ENCODE data around the gene STK32B. TPM values are rescaled to one million over a fixed set of nuclear protein-coding genes. Genes with fewer than 3 reads are reported as not detected.
"Not testable (repeated sequence)": the region's sequence is repeated elsewhere in the genome, so short reads cannot be mapped to it uniquely, and the experiment has no call there.

Gene STK32B
- total and polyA plus RNA-seq, 12 donors = 0.16 to 6.8 (median 0.52) TPM

GRCh38 chr4:5267408-5267807 lies 216.1 kb downstream of the STK32B start:
- no peak for DNase-seq
- no peak overlapping the region for H3K4me3 ChIP-seq
- 69 to 78% (median 72%) methylated on average over 8 of the region's 8 CpGs for WGBS, 4 donors

GRCh38 chr4:5276475-5277075 lies 225.3 kb downstream of the STK32B start:
- no peaks in the 10 kb centered on the region for H3K9me3 ChIP-seq (replicated peaks in 1 of 3)
- H3K4me1 ChIP-seq (replicated peaks in 1 of 2) = no peaks in the 10 kb centered on the region
- no peaks in the 10 kb centered on the region for H3K27me3 ChIP-seq
- WGBS, 4 donors = 80 to 85% (median 84%) methylated on average over 11 of the region's 11 CpGs
- H3K27ac ChIP-seq = no peak overlapping the region
- H3K36me3 ChIP-seq (replicated peaks in 1 of 2) = no peaks in the 10 kb centered on the region
- intact Hi-C loops (cut with DNase I) = no loop called here
- TF ChIP-seq POLR2A (IDR thresholded peaks at IDR 0.05) = no peak
- TF ChIP-seq CTCF (IDR thresholded peaks at IDR 0.05) = no peak
- H3K4me3 ChIP-seq = no peak overlapping the region
- DNase-seq = no peak

More at GRCh38 chr4:5267408-5267807, 216.1 kb downstream of the STK32B start:
- Histone ChIP-seq H3K9me3 (replicated peaks in 1 of 3) (no peaks in the 10 kb centered on the region), H3K4me1 (replicated peaks in 1 of 2) (no peaks in the 10 kb centered on the region), H3K27me3 (no peaks in the 10 kb centered on the region), H3K36me3 (replicated peaks in 1 of 2) (no peaks in the 10 kb centered on the region), H3K27ac (no peak overlapping the region)
- intact Hi-C loops (cut with DNase I) = no loop called here
- no peak for TF ChIP-seq POLR2A (IDR thresholded peaks at IDR 0.05)
- TF ChIP-seq CTCF (IDR thresholded peaks at IDR 0.05) = no peak

- DNase-seq = no peak
- no peak overlapping the region for H3K27ac ChIP-seq
- no peaks in the 10 kb centered on the region for H3K9me3 ChIP-seq (replicated peaks in 1 of 3)
- H3K4me1 ChIP-seq (replicated peaks in 1 of 2) = no peaks in the 10 kb centered on the region
- no peak for TF ChIP-seq POLR2A (IDR thresholded peaks at IDR 0.05)
- intact Hi-C loops (cut with DNase I) = no loop called here
- H3K36me3 ChIP-seq (replicated peaks in 1 of 2) = no peaks in the 10 kb centered on the region
- H3K4me3 ChIP-seq = no peak overlapping the region
- no peaks in the 10 kb centered on the region for H3K27me3 ChIP-seq
- 64 to 82% (median 80%) methylated on average over 2 of the region's 2 CpGs for WGBS, 4 donors
Measured at GRCh38 chr4:5277079-5277478, 225.8 kb downstream of the STK32B start.

GRCh38 chr4:5278213-5278612 lies 226.9 kb downstream of the STK32B start:
- H3K27ac ChIP-seq = no peak overlapping the region
- H3K4me3 ChIP-seq = no peak overlapping the region
- no peaks in the 10 kb centered on the region for H3K4me1 ChIP-seq (replicated peaks in 1 of 2)
- no peaks in the 10 kb centered on the region for H3K9me3 ChIP-seq (replicated peaks in 1 of 3)
- intact Hi-C loops (cut with DNase I) = no loop called here
- H3K36me3 ChIP-seq (replicated peaks in 1 of 2) = no peaks in the 10 kb centered on the region
- no peaks in the 10 kb centered on the region for H3K27me3 ChIP-seq
- WGBS, 4 donors = 80 to 90% (median 82%) methylated on average over 4 of the region's 4 CpGs
- TF ChIP-seq POLR2A (IDR thresholded peaks at IDR 0.05) (no peak), CTCF (IDR thresholded peaks at IDR 0.05) (no peak)
- no peak for DNase-seq

GRCh38 chr4:5280069-5280468 lies 228.8 kb downstream of the STK32B start:
- H3K36me3 ChIP-seq (replicated peaks in 1 of 2); H3K4me1 ChIP-seq (replicated peaks in 1 of 2); H3K4me3 ChIP-seq; H3K27me3 ChIP-seq; DNase-seq; H3K9me3 ChIP-seq (replicated peaks in 1 of 3); H3K27ac ChIP-seq; intact Hi-C loops (cut with DNase I): not testable (repeated sequence)
- 48 to 71% (median 66%) methylated on average over 1 of the region's 1 CpG for WGBS, 4 donors
